Measurements from ENCODE around the gene KATNAL2.

The KATNAL2 gene

GRCh38 chr18:46894124-46894523 lies 23.3 kb upstream of the KATNAL2 start:
- H3K27me3 ChIP-seq (ENCODE audit: control insufficient read depth in 1 of 2, insufficient read depth in 2 of 2, low read length in 2 of 2) = no peaks in the 10 kb centered on the region
- H3K27ac ChIP-seq (ENCODE audit: low read depth, low read length) = no peak overlapping the region

DNA sequence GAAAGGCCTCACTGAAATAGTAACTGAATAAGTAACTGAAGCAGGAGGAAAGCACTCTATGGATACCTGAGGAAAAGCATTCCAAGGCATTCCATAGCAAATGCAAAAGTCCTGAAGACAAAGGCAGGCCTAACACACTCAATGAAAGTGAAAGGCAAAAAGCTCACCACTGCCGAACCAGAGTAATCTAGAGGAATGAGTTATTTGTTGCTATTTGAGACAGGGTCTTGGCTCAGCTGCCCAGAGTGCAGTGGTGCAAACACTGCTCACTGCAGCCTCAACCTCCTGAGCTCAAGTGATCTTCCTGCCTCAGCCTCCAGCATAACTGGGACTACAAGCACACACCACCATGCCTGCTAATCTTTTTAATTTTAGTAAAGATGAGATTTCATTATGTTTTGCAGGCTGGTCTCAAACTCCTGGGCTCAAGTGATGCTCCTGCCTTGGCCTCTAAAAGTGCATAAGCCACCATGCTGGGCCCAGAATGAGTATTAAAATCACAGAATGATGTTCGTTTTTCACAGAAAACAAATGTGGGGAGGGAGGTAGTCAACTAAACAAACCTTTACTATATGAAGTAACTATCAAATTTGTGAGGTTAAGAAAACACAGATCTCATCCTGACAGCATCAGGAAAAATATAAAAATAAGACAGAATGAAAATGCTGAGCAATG lies 18.0 kb upstream of the KATNAL2 start:
- Histone ChIP-seq H3K27ac (ENCODE audit: low read depth, low read length) (no peak overlapping the region), H3K9ac (ENCODE audit: low read depth in 1 of 2, low read length in 2 of 2) (no peak overlapping the region), H3K36me3 (ENCODE audit: control insufficient read depth in 1 of 2, insufficient read depth in 2 of 2, low read length in 2 of 2) (no peaks in the 10 kb centered on the region), H3K9me3 (ENCODE audit: control insufficient read depth in 1 of 2, low read length in 2 of 2) (no peaks in the 10 kb centered on the region), H3K4me1 (ENCODE audit: control insufficient read depth in 1 of 2, insufficient read depth in 2 of 2, low read length in 2 of 2) (no peaks in the 10 kb centered on the region), H3K27me3 (ENCODE audit: control insufficient read depth in 1 of 2, insufficient read depth in 2 of 2, low read length in 2 of 2) (no peaks in the 10 kb centered on the region), H3K4me3 (ENCODE audit: low read depth in 1 of 2, low read length in 2 of 2) (no peak overlapping the region)

More at GRCh38 chr18:46894124-46894523, 23.3 kb upstream of the KATNAL2 start:
- Histone ChIP-seq H3K36me3 (ENCODE audit: control insufficient read depth in 1 of 2, insufficient read depth in 2 of 2, low read length in 2 of 2) (peaks cover 3 to 17% of the 10 kb centered on the region in 2 donors), H3K9me3 (ENCODE audit: control insufficient read depth in 1 of 2, low read length in 2 of 2) (peaks cover 5 to 6% of the 10 kb centered on the region in 2 donors), H3K4me3 (ENCODE audit: low read depth in 1 of 2, low read length in 2 of 2) (no peak overlapping the region), H3K4me1 (ENCODE audit: control insufficient read depth in 1 of 2, insufficient read depth in 2 of 2, low read length in 2 of 2) (no peaks in the 10 kb centered on the region), H3K9ac (ENCODE audit: low read depth in 1 of 2, low read length in 2 of 2) (no peak overlapping the region)

GRCh38 chr18:46903406-46903805 lies 14.0 kb upstream of the KATNAL2 start:
- Histone ChIP-seq H3K4me3 (ENCODE audit: low read depth in 1 of 2, low read length in 2 of 2) (no peak overlapping the region), H3K4me1 (ENCODE audit: control insufficient read depth in 1 of 2, insufficient read depth in 2 of 2, low read length in 2 of 2) (no peaks in the 10 kb centered on the region), H3K27ac (ENCODE audit: low read depth, low read length) (no peak overlapping the region), H3K9me3 (ENCODE audit: control insufficient read depth in 1 of 2, low read length in 2 of 2) (no peaks in the 10 kb centered on the region), H3K9ac (ENCODE audit: low read depth in 1 of 2, low read length in 2 of 2) (no peak overlapping the region), H3K36me3 (ENCODE audit: control insufficient read depth in 1 of 2, insufficient read depth in 2 of 2, low read length in 2 of 2) (no peaks in the 10 kb centered on the region), H3K27me3 (ENCODE audit: control insufficient read depth in 1 of 2, insufficient read depth in 2 of 2, low read length in 2 of 2) (no peaks in the 10 kb centered on the region)

GRCh38 chr18:46909497-46909896 lies 7.9 kb upstream of the KATNAL2 start:
- Histone ChIP-seq H3K4me1 (ENCODE audit: control insufficient read depth in 1 of 2, insufficient read depth in 2 of 2, low read length in 2 of 2) (no peaks in the 10 kb centered on the region), H3K27ac (ENCODE audit: low read depth, low read length) (no peak overlapping the region), H3K9me3 (ENCODE audit: control insufficient read depth in 1 of 2, low read length in 2 of 2) (no peaks in the 10 kb centered on the region), H3K4me3 (ENCODE audit: low read depth in 1 of 2, low read length in 2 of 2) (no peak overlapping the region), H3K36me3 (ENCODE audit: control insufficient read depth in 1 of 2, insufficient read depth in 2 of 2, low read length in 2 of 2) (no peaks in the 10 kb centered on the region), H3K27me3 (ENCODE audit: control insufficient read depth in 1 of 2, insufficient read depth in 2 of 2, low read length in 2 of 2) (no peaks in the 10 kb centered on the region), H3K9ac (ENCODE audit: low read depth in 1 of 2, low read length in 2 of 2) (no peak overlapping the region)

GRCh38 chr18:46910856-46911255 lies 6.5 kb upstream of the KATNAL2 start:
- H3K9me3 ChIP-seq (ENCODE audit: control insufficient read depth in 1 of 2, low read length in 2 of 2) = no peaks in the 10 kb centered on the region
- no peaks in the 10 kb centered on the region for H3K27me3 ChIP-seq (ENCODE audit: control insufficient read depth in 1 of 2, insufficient read depth in 2 of 2, low read length in 2 of 2)
- H3K27ac ChIP-seq (ENCODE audit: low read depth, low read length) = no peak overlapping the region
- H3K4me1 ChIP-seq (ENCODE audit: control insufficient read depth in 1 of 2, insufficient read depth in 2 of 2, low read length in 2 of 2) = peaks cover 6 to 11% of the 10 kb centered on the region in 2 donors
- no peak overlapping the region for H3K4me3 ChIP-seq (ENCODE audit: low read depth in 1 of 2, low read length in 2 of 2)
- no peak overlapping the region for H3K9ac ChIP-seq (ENCODE audit: low read depth in 1 of 2, low read length in 2 of 2)
- no peaks in the 10 kb centered on the region for H3K36me3 ChIP-seq (ENCODE audit: control insufficient read depth in 1 of 2, insufficient read depth in 2 of 2, low read length in 2 of 2)

- H3K36me3 ChIP-seq (ENCODE audit: control insufficient read depth in 1 of 2, insufficient read depth in 2 of 2, low read length in 2 of 2) = no peaks in the 10 kb centered on the region
- no peaks in the 10 kb centered on the region for H3K27me3 ChIP-seq (ENCODE audit: control insufficient read depth in 1 of 2, insufficient read depth in 2 of 2, low read length in 2 of 2)
- H3K4me3 ChIP-seq (ENCODE audit: low read depth in 1 of 2, low read length in 2 of 2) = peak overlapping the region; percentile 88 to 95
- H3K4me1 ChIP-seq (ENCODE audit: control insufficient read depth in 1 of 2, insufficient read depth in 2 of 2, low read length in 2 of 2) = peaks cover 9 to 18% of the 10 kb centered on the region in 2 donors
- no peak overlapping the region for H3K27ac ChIP-seq (ENCODE audit: low read depth, low read length)
- no peaks in the 10 kb centered on the region for H3K9me3 ChIP-seq (ENCODE audit: control insufficient read depth in 1 of 2, low read length in 2 of 2)
- peak overlapping the region; percentile 48 to 84 for H3K9ac ChIP-seq (ENCODE audit: low read depth in 1 of 2, low read length in 2 of 2)
Observed at GRCh38 chr18:46915800-46916550, 1.4 kb upstream of the KATNAL2 start.

DNA sequence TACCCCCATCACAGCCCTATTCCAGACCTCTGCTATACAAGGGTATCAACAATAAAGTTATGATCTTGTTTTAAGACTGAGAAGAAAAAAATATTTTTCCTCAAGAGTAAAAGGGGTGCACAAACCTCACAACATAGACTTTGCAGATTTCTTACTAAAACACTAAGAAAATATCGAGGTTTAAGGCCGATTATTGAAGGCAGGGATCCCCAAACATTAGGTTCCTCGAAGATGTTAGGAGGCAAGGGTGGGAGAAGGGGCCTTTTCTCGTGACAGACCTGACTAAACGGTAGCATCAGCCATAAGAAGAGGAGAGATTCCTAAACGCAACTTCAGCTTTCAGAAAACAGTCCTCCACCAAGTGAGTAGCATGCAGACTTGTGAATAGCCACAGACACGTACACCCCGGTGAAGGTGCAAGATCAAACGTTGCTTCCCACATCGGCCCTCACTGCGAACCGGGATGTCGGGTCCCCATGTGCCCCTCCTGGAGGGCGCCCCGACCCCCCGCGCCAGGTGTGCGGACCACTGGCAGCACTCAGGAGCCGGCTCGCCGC lies 773 bp upstream of the KATNAL2 start:
- H3K4me3 ChIP-seq (ENCODE audit: low read depth in 1 of 2, low read length in 2 of 2) = peak overlapping the region; percentile 88 to 95
- H3K27ac ChIP-seq (ENCODE audit: low read depth, low read length) = no peak overlapping the region
- peak overlapping the region; percentile 48 to 84 for H3K9ac ChIP-seq (ENCODE audit: low read depth in 1 of 2, low read length in 2 of 2)
- no peaks in the 10 kb centered on the region for H3K36me3 ChIP-seq (ENCODE audit: control insufficient read depth in 1 of 2, insufficient read depth in 2 of 2, low read length in 2 of 2)
- H3K4me1 ChIP-seq (ENCODE audit: control insufficient read depth in 1 of 2, insufficient read depth in 2 of 2, low read length in 2 of 2) = peaks cover 9 to 18% of the 10 kb centered on the region in 2 donors
- H3K27me3 ChIP-seq (ENCODE audit: control insufficient read depth in 1 of 2, insufficient read depth in 2 of 2, low read length in 2 of 2) = no peaks in the 10 kb centered on the region
- no peaks in the 10 kb centered on the region for H3K9me3 ChIP-seq (ENCODE audit: control insufficient read depth in 1 of 2, low read length in 2 of 2)

DNA sequence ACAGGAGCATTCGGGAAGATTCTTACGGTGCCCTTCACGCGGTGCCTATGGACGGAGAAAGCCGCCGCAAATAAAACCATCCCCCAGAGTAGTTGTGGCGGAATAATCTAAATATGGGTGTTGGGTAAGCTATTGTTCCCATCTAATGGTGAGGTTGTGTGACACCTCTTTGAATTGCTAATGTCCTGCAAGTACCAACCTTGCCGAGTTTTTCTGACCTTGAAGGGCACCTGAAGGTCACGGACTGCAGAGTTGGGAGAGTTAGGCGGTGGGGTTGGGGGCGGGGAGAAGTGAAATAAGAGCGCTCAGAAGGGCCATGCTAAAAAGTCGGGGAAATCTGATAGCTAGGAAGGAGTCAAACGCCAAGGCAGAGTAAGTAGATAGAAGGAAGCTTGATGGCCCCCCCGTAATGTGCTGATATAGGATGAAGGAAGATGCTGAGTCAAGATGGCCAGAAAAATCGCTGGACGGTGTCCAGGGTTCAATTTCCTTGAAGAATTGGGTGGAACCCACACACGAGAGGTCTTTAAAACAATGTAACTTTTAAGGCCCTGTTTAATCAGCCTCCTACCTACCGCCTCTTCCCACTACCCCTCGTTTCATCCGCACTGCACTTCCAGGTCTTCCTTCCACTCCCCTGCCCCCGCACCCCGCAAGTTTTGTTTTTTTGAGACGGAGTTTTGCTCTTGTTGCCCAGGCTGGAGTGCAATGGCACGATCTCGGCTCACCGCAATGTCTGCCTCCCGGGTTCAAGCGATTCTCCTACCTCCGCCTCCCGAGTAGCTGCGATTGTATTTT lies 600 bp downstream of the KATNAL2 start:
- no peaks in the 10 kb centered on the region for H3K27me3 ChIP-seq (ENCODE audit: control insufficient read depth in 1 of 2, insufficient read depth in 2 of 2, low read length in 2 of 2)
- H3K27ac ChIP-seq (ENCODE audit: low read depth, low read length) = peak overlapping the region; percentile 74
- no peaks in the 10 kb centered on the region for H3K36me3 ChIP-seq (ENCODE audit: control insufficient read depth in 1 of 2, insufficient read depth in 2 of 2, low read length in 2 of 2)
- peak overlapping the region; percentile 87 to 95 for H3K4me3 ChIP-seq (ENCODE audit: low read depth in 1 of 2, low read length in 2 of 2)
- H3K9ac ChIP-seq (ENCODE audit: low read depth in 1 of 2, low read length in 2 of 2) = peak overlapping the region; percentile 70 to 79
- no peaks in the 10 kb centered on the region for H3K9me3 ChIP-seq (ENCODE audit: control insufficient read depth in 1 of 2, low read length in 2 of 2)
- peaks cover 9 to 18% of the 10 kb centered on the region in 2 donors for H3K4me1 ChIP-seq (ENCODE audit: control insufficient read depth in 1 of 2, insufficient read depth in 2 of 2, low read length in 2 of 2)

- no peaks in the 10 kb centered on the region for H3K36me3 ChIP-seq (ENCODE audit: control insufficient read depth in 1 of 2, insufficient read depth in 2 of 2, low read length in 2 of 2)
- no peak overlapping the region for H3K4me3 ChIP-seq (ENCODE audit: low read depth in 1 of 2, low read length in 2 of 2)
- H3K27me3 ChIP-seq (ENCODE audit: control insufficient read depth in 1 of 2, insufficient read depth in 2 of 2, low read length in 2 of 2) = no peaks in the 10 kb centered on the region
- H3K9me3 ChIP-seq (ENCODE audit: control insufficient read depth in 1 of 2, low read length in 2 of 2) = no peaks in the 10 kb centered on the region
- H3K27ac ChIP-seq (ENCODE audit: low read depth, low read length) = no peak overlapping the region
- no peak overlapping the region for H3K9ac ChIP-seq (ENCODE audit: low read depth in 1 of 2, low read length in 2 of 2)
- H3K4me1 ChIP-seq (ENCODE audit: control insufficient read depth in 1 of 2, insufficient read depth in 2 of 2, low read length in 2 of 2) = peaks cover 9 to 15% of the 10 kb centered on the region in 2 donors
Observed at GRCh38 chr18:46920067-46920466, 2.7 kb downstream of the KATNAL2 start.
